HG03521 (cell line): ENCODE data around the gene HDHD3.
"Not testable (repeated sequence)": the region's sequence is repeated elsewhere in the genome, so short reads cannot be mapped to it uniquely, and the experiment has no call there.

Source experiments
- ATAC-seq: cut with Tn5 transposase; IDR thresholded peaks from one replicate; pipeline ENCODE4 v1.9.1; 2021; ENCODE audit warnings: mild to moderate bottlenecking, moderate library complexity; ENCODE audit not compliant: unreplicated experiment

Gene HDHD3

DNA sequence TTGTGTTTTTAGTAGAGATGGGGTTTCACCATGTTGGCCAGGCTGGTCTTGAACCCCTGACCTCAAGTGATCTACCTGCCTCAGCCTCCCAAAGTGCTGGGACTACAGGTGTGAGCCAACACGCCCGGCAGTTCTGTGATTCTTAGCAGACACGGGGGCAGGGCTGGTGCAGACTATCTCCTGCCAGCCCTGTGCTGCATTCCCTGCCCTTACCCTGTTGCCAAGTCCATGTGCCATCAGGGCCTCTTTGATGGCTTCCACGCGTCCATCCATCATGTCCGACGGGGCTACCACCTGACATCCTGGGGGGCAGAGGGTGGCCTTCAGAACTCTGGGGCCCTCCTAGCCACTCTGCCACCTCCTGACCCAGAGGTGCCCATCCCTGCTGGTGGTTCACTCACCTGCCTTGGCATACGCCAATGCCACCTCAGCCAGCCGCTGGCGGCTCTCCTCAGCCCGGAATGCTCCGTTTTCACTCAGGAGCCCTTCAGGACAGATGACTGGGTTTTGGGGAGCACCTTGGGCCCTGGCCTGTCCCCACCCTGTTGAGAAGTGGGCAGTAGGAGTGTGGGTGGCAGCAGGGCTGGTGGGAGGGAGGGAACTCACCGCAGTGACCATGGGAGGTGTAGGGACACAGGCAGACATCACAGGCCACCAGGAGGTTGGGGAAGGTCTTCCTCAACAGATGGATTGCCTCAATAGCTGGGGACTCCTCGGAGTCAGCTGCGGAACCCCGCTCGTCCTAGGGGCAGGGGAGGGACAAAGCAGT lies 13.6 kb upstream of the HDHD3 start:
- ATAC-seq: no peak

DNA sequence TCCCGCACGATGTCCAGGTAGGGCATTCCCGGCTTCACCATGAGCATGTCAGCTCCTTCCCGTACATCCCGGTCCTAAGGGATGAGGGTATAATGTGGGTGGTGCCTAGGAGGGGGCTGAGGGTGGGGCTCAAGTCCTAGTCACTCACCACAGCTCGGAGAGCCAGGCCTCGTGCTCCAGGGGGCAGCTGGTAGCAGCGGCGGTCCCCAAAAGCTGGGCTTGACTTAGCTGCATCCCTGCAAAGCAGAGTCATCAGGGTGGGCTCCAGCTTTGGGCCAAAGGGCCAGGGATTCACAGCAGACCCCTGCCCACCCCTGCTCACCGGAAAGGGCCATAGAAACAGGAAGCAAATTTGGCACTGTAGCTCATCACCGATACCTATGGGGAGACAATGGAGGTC lies 12.7 kb upstream of the HDHD3 start:
- no peak for ATAC-seq

DNA sequence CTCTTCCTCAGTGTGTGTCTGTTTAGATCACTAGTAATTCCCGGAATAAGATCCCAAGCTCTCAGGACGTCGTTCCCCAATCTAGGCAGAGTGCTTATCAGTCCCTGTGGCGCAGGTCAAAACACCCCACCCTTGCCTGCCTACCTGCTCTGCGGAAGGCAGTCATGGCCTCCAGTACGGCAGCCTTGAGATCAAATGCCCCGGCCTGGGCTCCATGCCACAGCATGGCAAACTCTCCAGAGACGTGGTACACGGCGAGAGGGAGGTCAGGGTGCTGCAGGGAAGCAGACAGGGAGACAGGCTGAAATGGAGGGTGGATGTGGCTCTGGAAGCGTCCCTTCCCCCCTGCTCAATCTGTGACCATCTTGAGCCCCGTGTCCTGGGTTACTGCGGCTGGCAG lies 12.0 kb upstream of the HDHD3 start:
- ATAC-seq: no peak

DNA sequence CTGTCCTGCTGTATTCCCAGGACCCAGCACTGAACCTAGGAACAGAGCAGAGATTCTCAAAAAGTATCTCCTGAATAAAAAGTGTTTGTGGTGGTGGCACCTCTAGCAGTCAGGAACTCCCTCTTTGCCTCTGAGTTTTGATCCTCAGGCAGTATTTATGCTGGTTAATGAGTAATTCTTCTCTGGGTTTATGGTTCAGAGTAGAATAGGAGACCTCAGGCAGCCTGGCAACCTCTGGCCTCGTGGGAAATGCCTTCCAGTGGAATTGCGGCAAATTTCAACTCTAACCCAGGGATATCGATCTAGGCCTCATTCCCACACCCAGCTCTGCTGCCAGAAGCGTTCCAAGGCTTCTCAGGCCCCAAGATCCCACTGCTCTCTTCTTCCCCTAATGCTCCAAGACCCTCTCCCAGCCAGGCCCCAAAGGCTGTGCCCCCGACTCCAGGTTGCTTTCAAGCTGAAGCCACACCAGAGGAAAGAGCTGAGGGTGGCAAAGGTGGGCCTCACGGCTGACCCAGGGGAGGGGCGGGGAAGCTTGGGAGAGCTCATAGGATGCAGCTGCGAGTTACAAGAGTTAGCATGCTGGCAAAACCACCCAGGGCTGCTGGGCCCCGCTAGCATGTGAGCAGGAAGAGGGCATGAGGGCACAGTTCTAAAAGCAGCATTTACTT lies 10.9 kb upstream of the HDHD3 start:
- ATAC-seq: no peak

DNA sequence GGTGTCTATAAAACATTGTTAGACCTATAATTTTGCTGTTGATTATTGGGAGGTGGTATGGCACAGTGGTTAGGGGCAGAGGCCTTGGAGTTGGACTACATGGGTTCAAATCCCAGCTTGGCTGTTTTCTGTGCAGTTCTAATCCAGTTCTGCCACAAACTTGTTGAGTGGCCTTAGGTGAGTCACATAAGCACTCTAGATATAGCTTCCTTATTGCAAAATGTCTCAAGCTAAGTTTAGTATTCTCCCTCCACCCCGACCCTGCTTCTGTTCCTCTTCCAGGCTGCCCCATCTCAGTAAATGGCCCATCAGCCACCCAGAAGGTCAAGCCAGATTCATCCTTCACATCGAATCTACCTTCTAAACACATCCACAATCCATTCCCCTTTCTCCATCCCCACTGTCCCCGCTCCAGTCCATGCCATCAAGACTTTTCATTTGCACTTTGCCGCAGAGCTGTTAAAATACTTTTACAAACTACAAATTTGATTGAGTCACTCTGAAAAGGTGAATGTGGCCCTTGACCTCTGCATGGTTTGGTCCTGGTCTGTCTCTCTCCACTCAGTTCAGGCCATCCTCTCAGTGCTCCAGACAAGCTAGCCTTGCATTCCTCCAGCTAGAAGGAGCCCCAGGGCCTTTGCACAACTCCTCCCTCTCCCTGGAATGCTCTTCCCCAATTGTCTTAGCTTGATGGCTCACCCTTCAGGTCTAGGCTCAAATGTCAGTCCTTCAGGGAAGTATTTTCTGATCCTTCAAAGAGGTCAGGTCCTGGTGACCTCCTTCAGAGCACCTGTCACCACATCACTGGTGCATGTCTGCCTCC lies 10.0 kb upstream of the HDHD3 start:
- ATAC-seq: no peak

DNA sequence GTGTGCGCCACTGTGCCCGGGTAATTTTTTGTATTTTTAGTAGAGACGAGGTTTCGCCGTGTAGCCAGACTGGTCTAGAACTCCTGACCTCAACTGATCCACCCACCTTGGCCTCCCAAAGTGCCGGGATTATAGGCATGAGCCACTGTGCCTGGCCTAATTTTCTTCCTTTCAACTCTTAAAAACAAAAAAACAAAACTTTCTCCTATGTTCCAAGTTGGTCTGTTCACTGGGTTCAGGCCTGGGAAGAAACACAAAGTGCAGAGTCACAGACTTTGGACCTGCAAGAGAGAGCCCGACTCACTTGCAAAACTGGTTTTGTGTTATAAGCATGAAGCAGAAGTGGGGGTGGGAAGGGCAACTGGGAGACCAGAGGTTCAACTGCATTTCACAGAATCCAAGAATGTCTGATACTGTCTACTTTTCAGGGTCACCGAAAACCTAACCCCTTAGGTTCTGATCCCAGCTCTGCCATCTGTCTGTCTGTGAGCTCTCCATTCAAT lies 5.2 kb upstream of the HDHD3 start:
- ATAC-seq: no peak

DNA sequence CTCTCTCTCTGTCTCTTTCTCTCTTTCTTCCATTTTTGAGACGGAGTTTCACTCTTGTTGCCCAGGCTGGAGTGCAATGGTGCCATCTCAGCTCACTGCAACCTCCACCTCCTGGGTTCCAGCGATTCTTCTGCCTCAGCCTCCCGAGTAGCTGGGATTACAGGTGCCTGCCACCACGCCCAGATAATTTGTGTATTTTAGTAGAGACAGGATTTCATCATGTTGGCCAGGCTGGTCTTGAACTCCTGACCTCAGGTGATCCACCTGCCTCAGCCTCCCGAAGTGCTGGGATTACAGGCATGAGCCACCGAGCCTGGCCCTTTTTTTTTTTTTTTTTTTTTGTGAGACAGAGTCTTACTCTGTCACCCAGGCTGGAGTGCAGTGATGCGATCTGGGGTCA lies 4.7 kb upstream of the HDHD3 start:
- ATAC-seq: not testable (repeated sequence)

DNA sequence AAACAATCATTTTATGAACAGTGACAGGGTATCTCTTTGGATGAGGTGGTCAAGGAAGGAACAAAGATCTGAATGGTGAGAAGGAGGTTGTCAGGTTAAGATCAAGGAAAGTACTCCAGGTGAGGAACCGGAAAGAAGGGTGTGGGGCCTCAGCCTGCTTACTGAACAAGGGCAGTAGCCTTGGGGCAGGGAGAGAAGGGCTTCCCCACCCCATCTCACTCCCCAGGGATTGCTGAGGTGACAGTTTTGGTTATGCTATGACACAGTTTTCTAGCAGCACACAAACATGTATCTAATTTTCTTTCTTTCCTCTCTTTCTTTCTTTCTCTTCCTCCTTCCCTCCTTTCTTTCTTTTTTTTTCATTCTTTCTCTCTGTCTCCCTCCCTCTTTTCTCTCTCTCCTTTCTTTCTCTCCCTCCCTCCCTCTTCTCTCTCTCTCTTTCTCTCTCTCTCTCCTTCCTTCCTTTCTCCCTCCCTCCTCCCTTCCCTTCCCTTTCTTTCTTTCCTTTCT lies 4.1 kb upstream of the HDHD3 start:
- ATAC-seq: peak; percentile 44

DNA sequence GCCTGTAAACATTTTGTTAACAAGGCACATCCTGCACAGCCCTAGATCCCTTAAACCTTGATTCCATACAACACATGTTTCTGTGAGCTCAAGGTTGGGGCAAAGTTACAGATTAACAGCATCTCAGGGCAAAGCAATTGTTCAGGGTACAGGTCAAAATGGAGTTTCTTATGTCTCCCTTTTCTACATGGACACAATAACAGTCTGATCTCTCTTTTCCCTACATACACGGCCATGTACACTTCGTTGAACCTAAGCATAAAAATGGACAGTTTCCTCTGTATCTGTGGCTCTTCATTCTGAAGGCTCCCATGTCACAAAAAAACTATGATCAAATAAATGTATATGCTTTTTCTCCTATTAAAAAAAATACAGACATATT lies 3.0 kb upstream of the HDHD3 start:
- ATAC-seq: not testable (repeated sequence)

DNA sequence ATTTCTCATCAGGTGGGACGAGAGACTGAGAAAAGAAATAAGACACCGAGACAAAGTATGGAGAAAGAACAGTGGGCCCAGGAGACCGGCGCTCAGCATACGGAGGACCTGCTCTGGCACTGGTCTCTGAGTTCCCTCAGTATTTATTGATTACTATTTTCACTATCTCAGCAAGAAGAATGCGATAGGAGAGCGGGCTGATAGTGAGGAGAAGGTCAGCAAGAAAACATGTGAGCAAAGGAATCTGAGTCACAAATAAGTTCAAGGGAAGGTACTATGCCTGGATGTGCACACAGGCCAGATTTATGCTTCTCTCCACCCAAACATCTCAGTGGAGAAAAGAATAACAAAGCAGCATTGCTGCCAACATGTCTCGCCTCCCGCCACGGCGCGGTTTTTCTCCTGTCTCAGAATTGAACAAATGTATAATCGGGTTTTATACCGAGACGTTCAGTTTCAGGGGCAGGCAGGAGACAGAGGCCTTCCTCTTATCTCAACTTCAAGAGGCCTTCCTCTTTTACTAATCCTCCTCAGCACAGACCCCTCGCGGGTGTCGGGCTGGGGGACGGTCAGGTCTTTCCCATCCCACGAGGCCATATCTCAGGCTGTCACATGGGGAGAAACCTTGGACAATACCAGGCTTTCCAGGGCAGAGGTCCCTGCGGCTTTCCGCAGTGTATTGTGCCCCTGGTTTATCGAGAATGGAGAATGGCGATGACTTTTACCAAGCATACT lies 2.5 kb upstream of the HDHD3 start:
- ATAC-seq: not testable (repeated sequence)

DNA sequence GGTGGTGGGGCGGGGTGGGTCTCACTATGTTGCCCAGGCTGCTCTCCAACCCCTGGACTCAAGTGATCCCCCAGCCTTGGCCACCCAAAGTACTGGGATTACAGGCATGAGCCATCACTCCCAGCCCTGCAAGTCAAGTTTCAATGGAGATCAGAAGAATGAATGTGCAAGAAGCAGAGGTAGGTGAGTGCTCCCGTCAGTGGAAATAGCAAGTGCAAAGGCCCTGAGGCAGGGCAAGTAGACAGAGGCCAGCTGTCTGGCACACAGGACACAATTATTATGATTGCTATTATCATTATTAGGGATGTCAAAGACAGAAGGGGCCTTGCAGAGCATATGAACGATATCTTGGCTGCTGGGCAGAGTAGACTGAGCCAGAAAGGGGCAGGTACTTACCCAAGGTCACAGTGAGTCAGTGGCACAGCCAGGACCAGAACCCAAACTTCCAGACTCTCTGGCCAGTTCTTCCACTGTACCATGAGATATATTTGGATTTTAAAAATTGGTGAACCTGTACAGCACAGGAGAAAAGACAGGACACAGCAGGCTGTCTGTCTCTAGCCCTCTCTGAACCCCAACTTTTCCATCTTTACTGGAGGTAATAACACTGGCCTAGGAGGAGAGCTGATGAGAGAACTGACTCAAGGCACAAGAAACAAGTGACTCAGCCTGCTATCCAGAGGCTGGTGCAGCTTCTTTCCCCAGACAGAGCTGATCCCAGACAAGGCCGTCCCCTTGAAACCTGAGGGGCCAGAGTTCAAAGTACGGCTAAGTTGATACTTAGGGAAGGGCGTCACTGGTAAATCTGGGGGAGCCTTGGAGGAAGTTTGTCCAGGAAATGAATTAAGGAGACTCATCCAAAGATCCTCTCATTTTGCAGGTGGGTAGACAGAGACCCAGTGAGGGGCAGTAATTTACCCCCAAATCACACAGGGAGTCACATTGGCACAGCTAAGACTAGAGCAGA lies 1.4 kb downstream of the HDHD3 start:
- ATAC-seq: no peak

DNA sequence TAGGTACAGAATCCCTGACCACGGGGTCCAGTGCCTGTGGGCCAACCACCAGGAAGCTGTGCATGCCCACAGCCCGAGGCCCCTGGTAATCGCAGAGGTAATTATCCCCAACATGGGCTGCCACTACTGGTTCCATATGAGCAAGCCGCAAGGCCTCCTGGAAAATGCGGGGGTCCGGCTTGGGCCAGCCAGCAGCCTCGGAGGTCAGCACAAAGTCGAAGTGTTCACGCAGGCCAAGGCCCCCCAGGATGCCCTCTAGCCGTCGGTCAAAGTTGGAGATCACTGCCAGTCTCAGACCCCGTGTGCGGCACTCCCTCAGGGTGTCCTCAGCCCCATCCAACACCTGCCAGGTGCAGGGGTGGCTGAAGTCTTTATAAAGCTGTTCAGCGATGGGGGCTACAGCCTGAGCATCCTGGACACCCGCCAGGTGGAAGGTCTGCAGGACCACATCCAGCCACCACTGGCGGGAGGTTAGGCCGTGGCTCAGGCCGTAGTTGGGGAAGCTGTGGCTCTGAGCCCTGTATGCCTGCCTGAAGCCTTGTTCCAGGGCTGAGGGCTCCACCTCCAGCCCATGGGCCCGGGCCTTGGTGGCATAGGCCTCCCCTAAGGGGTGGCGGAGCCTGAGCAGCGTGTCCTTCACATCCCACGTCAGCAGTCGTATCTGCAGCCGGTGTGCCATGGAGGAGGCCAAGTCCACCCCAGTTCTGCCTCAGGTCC lies 3.0 kb downstream of the HDHD3 start:
- ATAC-seq: no peak

DNA sequence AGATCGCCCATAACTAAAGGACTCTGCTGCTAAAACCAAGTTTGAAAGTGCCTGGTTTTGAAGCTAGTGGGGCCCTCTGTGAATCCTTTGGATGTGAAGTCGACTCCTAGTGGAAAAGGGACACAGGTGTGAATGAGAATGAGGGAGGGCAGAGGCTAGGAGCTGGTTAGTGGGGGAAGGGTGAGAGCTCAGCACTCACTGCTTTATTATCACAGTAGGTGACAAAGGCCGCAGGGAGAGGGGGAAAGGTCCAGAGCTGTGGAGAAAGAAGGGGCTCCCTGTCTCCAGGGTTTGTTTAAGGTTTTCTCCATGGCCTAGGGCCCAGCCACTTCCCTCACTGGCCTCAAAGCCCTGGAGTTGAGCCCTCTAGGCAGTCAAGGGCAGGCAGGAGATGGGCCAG lies 3.5 kb downstream of the HDHD3 start:
- no peak for ATAC-seq

DNA sequence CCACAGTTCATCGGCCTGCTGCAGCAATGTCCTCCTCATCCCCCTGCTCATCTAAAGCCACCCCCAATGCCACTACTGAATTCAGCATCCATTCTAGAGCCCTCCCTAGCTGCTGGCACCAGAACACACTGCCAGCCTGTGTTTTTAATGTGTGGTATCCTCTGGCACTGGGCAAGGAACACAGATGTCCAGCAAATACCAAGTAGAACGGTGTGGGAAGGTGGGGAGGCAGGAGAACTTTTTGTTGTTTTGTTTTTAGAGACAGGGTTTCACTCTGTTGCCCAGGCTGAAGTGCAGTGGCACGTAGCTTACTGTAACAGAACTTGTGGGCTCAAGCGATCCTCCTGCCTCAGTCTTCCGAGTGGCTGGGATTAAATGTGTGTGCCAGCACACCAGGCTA lies 4.7 kb downstream of the HDHD3 start:
- no peak for ATAC-seq

DNA sequence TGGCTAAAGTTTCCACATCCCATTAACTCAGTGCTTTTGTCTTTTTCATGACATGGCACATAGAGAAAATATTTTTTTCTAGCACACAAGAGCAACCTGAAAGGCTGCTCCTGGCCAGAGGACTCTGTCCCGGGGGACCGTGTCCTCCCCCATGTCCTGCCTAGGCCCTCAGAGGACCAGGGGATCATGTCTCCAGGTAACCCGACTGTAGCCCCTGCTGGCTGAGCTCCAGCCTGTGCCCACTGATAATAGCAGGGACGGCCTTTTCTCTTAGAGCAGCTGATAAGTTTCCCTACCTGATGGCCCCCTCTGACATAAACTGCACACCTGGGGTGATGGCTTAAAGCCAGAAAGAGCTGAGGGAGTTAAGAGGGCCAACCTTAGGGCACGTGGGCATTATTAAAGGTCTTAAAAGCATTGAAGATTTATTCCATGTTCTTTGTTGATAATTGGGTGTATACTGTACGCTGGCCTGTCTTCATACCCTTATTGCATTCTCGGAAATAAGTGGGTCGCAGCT lies 5.9 kb downstream of the HDHD3 start:
- no peak for ATAC-seq

DNA sequence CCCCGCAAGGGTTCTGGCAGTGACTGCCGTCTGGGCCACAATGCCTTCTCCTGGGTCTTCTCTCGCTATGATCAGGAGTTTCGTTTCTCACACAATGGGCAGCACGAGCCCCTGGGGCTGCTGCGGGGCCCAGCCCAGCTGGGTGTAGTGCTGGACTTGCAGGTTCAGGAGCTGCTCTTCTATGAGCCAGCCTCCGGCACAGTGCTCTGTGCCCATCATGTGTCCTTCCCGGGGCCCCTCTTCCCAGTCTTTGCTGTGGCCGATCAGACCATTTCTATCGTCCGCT lies 7.0 kb downstream of the HDHD3 start:
- no peak for ATAC-seq

DNA sequence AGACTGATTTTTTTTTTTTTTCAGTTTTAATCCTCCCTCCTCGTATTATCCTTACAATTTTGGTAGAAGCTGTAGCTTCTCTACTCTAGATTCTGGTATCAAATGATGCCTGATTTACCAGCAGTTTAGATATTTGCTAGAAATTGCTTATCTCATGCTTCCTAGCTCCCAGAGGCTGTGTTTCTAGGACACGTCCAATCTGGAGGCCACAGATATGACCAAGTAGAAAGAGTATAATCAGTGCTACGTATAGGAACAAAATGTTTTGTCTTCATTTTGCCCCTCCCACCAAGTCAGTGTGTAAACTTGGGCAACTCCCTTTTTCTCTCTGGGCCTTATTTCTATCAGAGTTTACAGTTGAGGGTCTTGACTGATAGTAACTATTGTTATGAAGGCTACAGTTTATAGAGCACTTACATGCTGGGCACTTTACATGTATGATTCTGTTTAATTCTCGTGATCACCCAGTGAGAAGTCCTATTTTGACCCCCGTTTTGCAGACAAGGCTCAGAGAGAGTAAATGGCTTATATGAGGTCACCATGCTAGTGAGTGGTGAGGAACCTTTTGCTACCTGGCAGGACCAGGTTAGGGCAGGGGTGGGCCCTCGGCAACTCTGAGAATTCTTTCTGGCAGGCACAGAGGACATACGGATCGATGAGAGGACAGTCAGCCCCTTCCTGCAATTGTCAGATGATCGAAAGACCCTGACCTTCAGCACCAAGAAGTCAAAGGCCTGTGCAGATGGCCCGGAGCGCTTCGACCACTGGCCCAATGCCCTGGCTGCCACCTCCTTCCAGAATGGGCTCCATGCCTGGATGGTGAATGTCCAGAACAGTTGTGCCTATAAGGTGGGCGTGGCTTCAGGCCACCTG lies 7.6 kb downstream of the HDHD3 start:
- ATAC-seq: no peak
